Neuronal stem cell (in vitro differentiated cells): ENCODE results near the gene FFAR1.
A peak's percentile ranks its signal among the peaks of the same experiment; 100 is the strongest.

Experiments used
- DNase-seq: peaks from one replicate; pipeline ENCODE4 v3.0.0-alpha.2; 2013; ENCODE audit warnings: low spot score
- H2AFZ ChIP-seq: one replicate; pipeline ENCODE4 v1.6.1; 2013; ENCODE audit warnings: mild to moderate bottlenecking, low read length, inconsistent platforms
- H2AK5ac ChIP-seq: 2 replicates; pipeline ENCODE4 v1.6.1; 2013; ENCODE audit warnings: low read depth, mild to moderate bottlenecking, inconsistent platforms, low read length, moderate library complexity, mixed read lengths
- H2BK120ac ChIP-seq: 2 replicates; pipeline ENCODE4 v1.6.1; 2013; ENCODE audit warnings: low read depth, mild to moderate bottlenecking, inconsistent platforms, low read length, moderate library complexity, mixed read lengths
- H2BK12ac ChIP-seq: one replicate; pipeline ENCODE4 v1.6.1; 2013; ENCODE audit warnings: low read length, inconsistent platforms
- H2BK15ac ChIP-seq: 2 replicates; pipeline ENCODE4 v1.6.1; 2013; ENCODE audit warnings: mild to moderate bottlenecking, low read length, inconsistent platforms, mixed read lengths
- H2BK5ac ChIP-seq: one replicate; pipeline ENCODE4 v1.6.1; 2013; ENCODE audit warnings: inconsistent platforms, mild to moderate bottlenecking, low read length, moderate library complexity
- H3K14ac ChIP-seq: one replicate; pipeline ENCODE4 v1.6.1; 2013; ENCODE audit warnings: low read length, inconsistent platforms
- H3K18ac ChIP-seq: 2 replicates; pipeline ENCODE4 v1.6.1; 2013; ENCODE audit warnings: low read length, inconsistent platforms
- H3K23ac ChIP-seq: 2 replicates; pipeline ENCODE4 v1.6.1; 2013; ENCODE audit warnings: low read depth, mild to moderate bottlenecking, mixed read lengths, low read length, inconsistent platforms; ENCODE audit not compliant: poor library complexity
- H3K27ac ChIP-seq: replicated peaks from 3 replicates; pipeline ENCODE4 v1.5.1; 2013; ENCODE audit warnings: low read length, inconsistent platforms
- H3K27me3 ChIP-seq, 3 experiments: 2 replicates each; pipeline ENCODE4 v1.6.1; 2013; ENCODE audit warnings: low read length in 3 of 3, mild to moderate bottlenecking in 2 of 3, inconsistent platforms in 1 of 3, low read depth in 1 of 3, mixed read lengths in 1 of 3, moderate library complexity in 1 of 3; ENCODE audit not compliant: control insufficient read depth in 3 of 3, insufficient read depth in 3 of 3
- H3K36me3 ChIP-seq, 2 donors: replicated peaks in 1 of 2; 2 replicates each; pipeline ENCODE4 v1.6.1; 2013; ENCODE audit warnings: low read length in 2 of 2; ENCODE audit not compliant: control insufficient read depth in 2 of 2, insufficient read depth in 2 of 2
- H3K4ac ChIP-seq: 2 replicates; pipeline ENCODE4 v1.6.1; 2013; ENCODE audit warnings: inconsistent platforms, mild to moderate bottlenecking, low read length, moderate library complexity
- H3K4me1 ChIP-seq, 2 donors: 1 replicate in 1 of 2; 2 replicates in 1 of 2; pipeline ENCODE4 v1.6.1; 2013; ENCODE audit warnings: low read length in 2 of 2, low read depth in 1 of 2; ENCODE audit not compliant: control insufficient read depth in 2 of 2, insufficient read depth in 1 of 2
- H3K4me2 ChIP-seq: one replicate; pipeline ENCODE4 v1.6.1; 2013; ENCODE audit warnings: mild to moderate bottlenecking, low read length, inconsistent platforms; ENCODE audit not compliant: insufficient read depth, poor library complexity, severe bottlenecking
- H3K4me3 ChIP-seq, 2 donors: 2 replicates each; pipeline ENCODE4 v1.5.1; 2013; ENCODE audit warnings: low read length in 2 of 2, mild to moderate bottlenecking in 2 of 2, inconsistent platforms in 1 of 2, moderate library complexity in 1 of 2
- H3K79me1 ChIP-seq: one replicate; pipeline ENCODE4 v1.6.1; 2013; ENCODE audit warnings: low read depth, mild to moderate bottlenecking, inconsistent platforms, low read length, moderate library complexity
- H3K9ac ChIP-seq: one replicate; pipeline ENCODE4 v1.6.1; 2013; ENCODE audit warnings: mild to moderate bottlenecking, low read depth, low read length, inconsistent platforms; ENCODE audit not compliant: poor library complexity
- H3K9me3 ChIP-seq, 2 donors: replicated peaks in 1 of 2; 2 replicates each; pipeline versions ENCODE3 to v1.6.1; 2013; ENCODE audit warnings: low read length in 2 of 2, mild to moderate bottlenecking in 2 of 2, inconsistent platforms in 1 of 2, low read depth in 1 of 2, mixed read lengths in 1 of 2, moderate library complexity in 1 of 2; ENCODE audit not compliant: control insufficient read depth in 2 of 2, insufficient read depth in 1 of 2
- H4K8ac ChIP-seq: one replicate; pipeline ENCODE4 v1.6.1; 2013; ENCODE audit warnings: low read depth, mild to moderate bottlenecking, inconsistent platforms, low read length, moderate library complexity
- H4K91ac ChIP-seq: one replicate; pipeline ENCODE4 v1.6.1; 2013; ENCODE audit warnings: low read length, low read depth, mild to moderate bottlenecking, inconsistent platforms; ENCODE audit not compliant: poor library complexity
- whole genome bisulfite sequencing, 2 donors: extraction: QIAGEN DNeasy Blood & Tissue Kit; methylation state at CpG; one replicate each; pipeline ENCODE4 v1.1.7; 2013; ENCODE audit warnings: missing lambda C conversion rate in 2 of 2, mixed read lengths in 1 of 2; ENCODE audit not compliant: insufficient read length in 2 of 2, insufficient replicate concordance in 1 of 2; ENCODE audit errors: extremely low coverage in 2 of 2; 5-methylcytosine and 5-hydroxymethylcytosine counted together

Gene FFAR1

DNA sequence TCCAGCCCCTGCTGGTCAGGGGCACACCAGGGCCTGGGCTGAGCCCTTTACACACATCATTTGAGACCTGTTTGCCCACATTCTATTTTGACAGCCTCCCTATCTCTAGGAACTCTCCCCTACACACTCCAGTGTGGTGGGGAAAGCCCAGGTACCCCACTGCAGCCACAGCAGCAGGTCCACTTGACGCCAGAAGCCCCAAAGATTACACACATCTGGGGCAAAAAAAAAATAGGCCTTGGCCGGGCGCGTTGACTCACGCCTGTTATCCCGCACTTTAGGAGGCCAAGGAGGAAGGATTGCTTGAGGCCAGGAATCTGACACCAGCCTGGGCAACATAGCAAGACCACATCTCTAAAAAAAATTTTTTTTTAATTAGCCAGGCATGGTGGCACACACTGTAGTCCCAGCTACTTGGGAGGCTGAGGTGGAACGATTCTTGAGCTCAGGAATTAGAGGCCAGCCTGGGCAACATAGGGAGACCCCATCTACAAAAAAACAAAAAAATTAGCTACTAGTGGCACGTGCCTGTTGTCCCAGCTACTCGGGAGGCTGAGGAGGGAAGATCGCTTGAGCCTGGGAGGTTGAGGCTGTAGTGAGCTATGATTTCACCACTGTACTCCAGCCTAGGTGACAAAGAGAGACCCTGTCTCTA, 36.8 kb upstream of the FFAR1 start:
- Histone ChIP-seq H3K23ac (no peak overlapping the region), H2AK5ac (no peak overlapping the region), H4K8ac (no peak overlapping the region), H2BK5ac (no peak overlapping the region), H3K27ac (no peak overlapping the region), H3K14ac (peak overlapping the region; percentile 21), H3K4ac (no peak overlapping the region), H2BK120ac (no peak overlapping the region), H2BK12ac (no peak overlapping the region), H3K36me3 (no peaks in the 10 kb centered on the region), H3K18ac (no peak overlapping the region), H3K9me3 (no peaks in the 10 kb centered on the region), H2AFZ (no peak overlapping the region), H3K4me2 (no peak overlapping the region), H3K9ac (no peak overlapping the region), H2BK15ac (no peak overlapping the region), H3K4me3 (no peak overlapping the region), H3K79me1 (no peaks in the 10 kb centered on the region), H4K91ac (no peak overlapping the region), H3K27me3 (peaks cover 0 to 13% (median 0%) of the 10 kb centered on the region in 3 experiments), H3K4me1 (peaks cover 3 to 4% of the 10 kb centered on the region in 2 donors)
- WGBS, 2 donors: no CpG with 5 or more reads among the region's 10 CpGs
- DNase-seq: no peak

DNA sequence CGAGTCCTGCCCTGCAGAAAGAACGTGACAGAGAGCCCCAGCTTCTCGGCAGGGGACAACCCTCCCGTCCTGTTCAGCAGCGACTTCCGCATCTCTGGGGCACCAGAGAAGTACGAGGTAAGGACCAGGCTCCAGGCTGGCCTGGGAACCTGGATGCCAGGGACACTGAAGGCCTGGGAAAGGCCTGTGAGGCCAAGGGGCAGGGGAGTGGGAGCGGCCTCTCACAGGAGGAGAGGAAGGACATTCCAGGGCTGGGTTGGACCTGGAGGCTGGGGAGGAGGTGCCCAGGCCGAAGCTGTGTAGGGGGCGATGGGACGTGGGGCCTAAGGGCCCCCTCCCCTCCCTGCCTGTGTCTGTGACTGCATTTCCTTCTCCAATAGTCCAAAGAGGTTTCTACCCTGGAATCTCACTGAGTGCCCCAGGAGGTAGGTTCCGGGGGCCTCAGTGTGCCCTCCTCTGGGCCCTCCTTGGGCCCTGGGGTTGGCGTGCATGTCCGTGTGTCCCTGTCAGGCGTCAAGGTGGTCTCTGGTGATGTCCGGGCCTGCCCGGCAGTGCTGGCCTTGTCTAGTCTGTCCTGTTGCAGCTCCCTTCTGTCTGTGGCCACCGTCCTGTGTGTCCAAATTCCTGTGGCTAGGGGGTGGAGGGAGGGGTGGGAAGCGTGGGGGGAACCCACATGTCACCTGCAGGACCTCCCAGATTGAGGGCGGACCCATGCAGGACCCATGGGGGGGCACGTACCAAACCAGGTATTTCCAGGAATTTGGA, 35.6 kb upstream of the FFAR1 start:
- Histone ChIP-seq H3K4ac (peak overlapping the region; percentile 11), H2BK5ac (peak overlapping the region; percentile 17), H3K4me2 (no peak overlapping the region), H4K91ac (no peak overlapping the region), H2BK120ac (no peak overlapping the region), H3K9me3 (no peaks in the 10 kb centered on the region), H3K14ac (peak overlapping the region; percentile 21), H3K4me1 (peaks cover 3 to 4% of the 10 kb centered on the region in 2 donors), H3K36me3 (no peaks in the 10 kb centered on the region), H2AK5ac (peak overlapping the region; percentile 75), H3K4me3 (no peak overlapping the region), H3K27ac (no peak overlapping the region), H4K8ac (no peak overlapping the region), H3K23ac (peak overlapping the region; percentile 75), H3K9ac (no peak overlapping the region), H3K27me3 (peaks cover 0 to 13% (median 0%) of the 10 kb centered on the region in 3 experiments), H2BK12ac (peak overlapping the region; percentile 31), H3K18ac (peak overlapping the region; percentile 80), H2AFZ (peak overlapping the region; percentile 22), H3K79me1 (no peaks in the 10 kb centered on the region), H2BK15ac (peak overlapping the region; percentile 58)
- WGBS, 2 donors: no CpG with 5 or more reads among the region's 21 CpGs
- DNase-seq: no peak

DNA sequence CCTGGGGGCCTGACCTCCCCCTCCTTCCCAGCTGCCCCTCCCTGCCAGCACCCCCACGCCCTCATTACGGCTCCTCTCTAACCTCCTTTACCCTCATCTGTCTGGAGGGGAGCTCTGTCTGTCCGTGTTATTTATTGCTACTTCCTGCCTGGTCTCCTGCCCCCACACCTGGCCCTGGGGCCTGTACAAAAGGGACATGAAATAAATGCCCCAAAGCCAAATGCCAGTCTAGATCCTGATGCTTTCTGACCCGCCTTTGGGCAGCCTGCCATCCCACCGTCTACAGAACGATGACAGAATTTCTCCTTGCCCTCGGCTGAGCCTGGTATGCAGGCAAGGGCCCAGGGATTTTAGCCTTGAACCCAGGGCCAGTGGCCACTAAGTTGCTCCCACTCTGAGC, 34.1 kb upstream of the FFAR1 start:
- Histone ChIP-seq H3K4me2 (no peak overlapping the region), H2BK15ac (no peak overlapping the region), H2BK5ac (peak overlapping the region; percentile 87), H3K79me1 (no peaks in the 10 kb centered on the region), H3K4me1 (peaks cover 3 to 4% of the 10 kb centered on the region in 2 donors), H3K36me3 (no peaks in the 10 kb centered on the region), H3K23ac (no peak overlapping the region), H4K8ac (peak overlapping the region; percentile 98), H3K14ac (no peak overlapping the region), H3K9me3 (no peaks in the 10 kb centered on the region), H2AK5ac (no peak overlapping the region), H2BK120ac (peak overlapping the region; percentile 28), H3K27ac (no peak overlapping the region), H3K4ac (no peak overlapping the region), H3K27me3 (peaks cover 0 to 13% (median 0%) of the 10 kb centered on the region in 3 experiments), H3K4me3 (no peak overlapping the region), H4K91ac (no peak overlapping the region), H2AFZ (no peak overlapping the region), H3K9ac (no peak overlapping the region), H3K18ac (no peak overlapping the region), H2BK12ac (no peak overlapping the region)
- WGBS, 2 donors: no CpG with 5 or more reads among the region's 7 CpGs
- no peak for DNase-seq

DNA sequence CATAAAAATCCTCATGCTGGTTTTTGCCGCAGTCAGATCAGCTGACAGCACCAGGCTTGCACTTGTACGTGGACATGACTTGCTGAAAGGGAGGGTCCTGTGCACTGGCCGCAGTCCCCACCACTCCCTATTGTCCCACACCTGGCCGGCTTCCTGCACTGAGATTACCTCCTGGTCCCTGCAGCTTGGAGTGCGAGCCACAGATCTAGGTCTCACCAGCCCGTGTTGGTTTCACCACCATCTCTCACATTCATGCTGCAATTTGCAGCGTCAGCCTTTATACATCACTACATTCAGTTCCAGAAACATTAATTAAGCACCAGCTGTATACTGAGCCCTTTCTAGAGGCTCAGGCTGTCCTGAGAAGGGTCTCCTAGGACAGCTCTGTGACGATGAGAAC, 33.7 kb upstream of the FFAR1 start:
- H3K4me1 ChIP-seq: peaks cover 3% of the 10 kb centered on the region in 2 donors
- no peak overlapping the region for H3K27ac ChIP-seq
- no peak overlapping the region for H2AFZ ChIP-seq
- H2BK12ac ChIP-seq: no peak overlapping the region
- DNase-seq: no peak
- no peaks in the 10 kb centered on the region for H3K9me3 ChIP-seq
- no peak overlapping the region for H3K23ac ChIP-seq
- no peak overlapping the region for H3K4ac ChIP-seq
- no peak overlapping the region for H4K8ac ChIP-seq
- no peaks in the 10 kb centered on the region for H3K79me1 ChIP-seq
- H3K18ac ChIP-seq: no peak overlapping the region
- no CpG with 5 or more reads among the region's 8 CpGs for WGBS, 2 donors
- no peak overlapping the region for H3K14ac ChIP-seq
- no peak overlapping the region for H3K4me3 ChIP-seq
- H2BK120ac ChIP-seq: no peak overlapping the region
- no peak overlapping the region for H3K9ac ChIP-seq
- H2AK5ac ChIP-seq: no peak overlapping the region
- H3K4me2 ChIP-seq: no peak overlapping the region
- no peak overlapping the region for H4K91ac ChIP-seq
- no peaks in the 10 kb centered on the region for H3K36me3 ChIP-seq
- H2BK5ac ChIP-seq: no peak overlapping the region
- no peak overlapping the region for H2BK15ac ChIP-seq
- peaks cover 0 to 13% (median 0%) of the 10 kb centered on the region in 3 experiments for H3K27me3 ChIP-seq
